Right atrium auricular region (tissue), 2 donors: ENCODE results near the gene FARS2. TPM values are rescaled to one million over a fixed set of nuclear protein-coding genes. Genes with fewer than 3 reads are reported as not detected.

ENCODE experiments used
- DNase-seq: peaks from one replicate; pipeline ENCODE4 v3.0.0-alpha.2; 2019; ENCODE audit warnings: low spot score
- H3K27ac ChIP-seq, 2 donors: fragments of 200-600 bp; sonication (generic); 1 replicate in 1 of 2; 2 replicates in 1 of 2; pipeline ENCODE4 v1.5.1; 2016 to 2019
- H3K27me3 ChIP-seq, 2 donors: fragments of 200-600 bp; sonication (generic); one replicate each; pipeline versions ENCODE4 v1.5.1 to v1.6.0; 2017 to 2019
- H3K36me3 ChIP-seq: fragments of 200-600 bp; sonication (generic); one replicate; pipeline ENCODE4 v1.5.1; 2016
- H3K4me1 ChIP-seq, 2 donors: fragments of 200-600 bp; sonication (generic); one replicate each; pipeline versions ENCODE4 v1.5.1 to v1.6.0; 2017 to 2019
- H3K4me3 ChIP-seq, 2 donors: fragments of 200-600 bp; sonication (generic); 1 replicate in 1 of 2; 2 replicates in 1 of 2; pipeline ENCODE4 v1.5.1; 2017 to 2019; ENCODE audit warnings: mild to moderate bottlenecking in 1 of 2, moderate library complexity in 1 of 2
- H3K9me3 ChIP-seq, 2 donors: fragments of 200-600 bp; sonication (generic); one replicate each; pipeline ENCODE4 v1.5.1; 2019
- total RNA-seq, 2 donors: library from RNA; depleted of rRNA; stranded (reverse); fragments of >200 nt; gene quantifications; one replicate each; pipeline ENCODE4 v1.1.0, GENCODE V29; 2016
- TF ChIP-seq, protein P1 (sequence below), 2 donors: fragments of 200-600 bp; sonication (generic); IDR thresholded peaks; one replicate each; pipeline ENCODE4 v1.5.1; 2019; ENCODE audit warnings: antibody characterized with exemption in 2 of 2

FARS2 gene
- total RNA-seq, 2 donors from 2014 or later, result 9.4 to 15.0 TPM

DNA sequence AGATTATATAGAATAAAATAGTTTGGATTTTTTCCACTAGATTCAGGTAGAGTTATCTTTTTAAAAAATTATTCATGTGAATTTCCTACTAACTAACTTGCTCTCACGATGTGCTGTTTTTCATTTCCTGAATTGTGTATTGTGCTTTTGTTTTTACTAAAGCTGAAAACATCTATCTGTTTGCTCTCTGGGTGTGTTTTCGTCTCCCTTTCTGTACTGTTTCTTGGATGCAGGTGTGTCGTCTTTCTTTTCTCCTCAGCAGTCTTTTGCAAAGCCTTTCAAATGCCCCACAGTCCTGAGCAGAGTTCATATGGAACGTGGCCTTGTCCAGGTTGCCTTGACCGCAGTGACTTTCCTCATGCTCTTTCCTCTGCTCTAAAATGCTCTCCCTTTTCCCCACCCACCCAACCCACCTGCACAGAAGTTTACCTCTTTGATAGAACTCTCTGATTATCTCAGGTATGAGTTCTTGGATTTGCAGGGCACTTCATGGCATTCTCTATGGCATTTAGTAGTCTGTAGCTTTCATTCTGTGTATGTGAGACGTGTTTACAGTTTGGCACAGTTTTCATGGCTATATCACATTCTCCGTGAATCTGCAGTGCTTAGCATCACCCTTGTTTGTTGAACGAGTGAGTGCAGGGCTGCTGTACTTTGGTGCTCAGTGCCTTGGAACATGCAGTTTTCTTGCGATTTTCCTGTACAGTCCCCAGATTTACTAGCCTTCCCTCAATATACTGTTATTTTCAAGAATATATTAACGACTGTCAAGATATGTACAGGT, 77.1 kb downstream of the FARS2 start:
- TF ChIP-seq, protein P1, sequence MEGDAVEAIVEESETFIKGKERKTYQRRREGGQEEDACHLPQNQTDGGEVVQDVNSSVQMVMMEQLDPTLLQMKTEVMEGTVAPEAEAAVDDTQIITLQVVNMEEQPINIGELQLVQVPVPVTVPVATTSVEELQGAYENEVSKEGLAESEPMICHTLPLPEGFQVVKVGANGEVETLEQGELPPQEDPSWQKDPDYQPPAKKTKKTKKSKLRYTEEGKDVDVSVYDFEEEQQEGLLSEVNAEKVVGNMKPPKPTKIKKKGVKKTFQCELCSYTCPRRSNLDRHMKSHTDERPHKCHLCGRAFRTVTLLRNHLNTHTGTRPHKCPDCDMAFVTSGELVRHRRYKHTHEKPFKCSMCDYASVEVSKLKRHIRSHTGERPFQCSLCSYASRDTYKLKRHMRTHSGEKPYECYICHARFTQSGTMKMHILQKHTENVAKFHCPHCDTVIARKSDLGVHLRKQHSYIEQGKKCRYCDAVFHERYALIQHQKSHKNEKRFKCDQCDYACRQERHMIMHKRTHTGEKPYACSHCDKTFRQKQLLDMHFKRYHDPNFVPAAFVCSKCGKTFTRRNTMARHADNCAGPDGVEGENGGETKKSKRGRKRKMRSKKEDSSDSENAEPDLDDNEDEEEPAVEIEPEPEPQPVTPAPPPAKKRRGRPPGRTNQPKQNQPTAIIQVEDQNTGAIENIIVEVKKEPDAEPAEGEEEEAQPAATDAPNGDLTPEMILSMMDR (IDR thresholded peaks at IDR 0.05), result no peak
- H3K27me3 ChIP-seq, result no peaks in the 10 kb centered on the region
- H3K36me3 ChIP-seq, result no peaks in the 10 kb centered on the region
- no peaks in the 10 kb centered on the region for H3K4me1 ChIP-seq
- no peak overlapping the region for H3K4me3 ChIP-seq
- H3K27ac ChIP-seq, result no peak overlapping the region
- DNase-seq, result no peak
- no peaks in the 10 kb centered on the region for H3K9me3 ChIP-seq

DNA sequence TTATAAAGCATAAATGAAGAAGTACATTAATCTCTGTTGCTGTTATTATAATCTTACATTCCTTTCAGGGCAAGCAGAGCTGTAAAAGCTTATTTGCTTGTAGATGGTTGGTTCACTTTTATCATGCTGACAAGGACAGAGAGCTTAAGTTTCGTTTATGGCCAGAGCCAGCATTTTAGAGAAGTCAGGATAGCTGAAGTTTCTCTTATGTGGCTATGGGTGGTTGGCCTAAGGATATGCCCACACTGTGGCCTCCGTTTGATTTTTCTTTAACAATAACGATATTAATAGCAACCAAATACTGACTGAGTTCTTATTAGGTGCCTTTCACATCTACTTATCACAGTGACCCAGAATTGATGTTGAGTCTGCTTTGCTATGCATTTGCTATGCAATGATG, 78.5 kb downstream of the FARS2 start:
- H3K27ac ChIP-seq, result no peak overlapping the region
- no peaks in the 10 kb centered on the region for H3K27me3 ChIP-seq
- no peaks in the 10 kb centered on the region for H3K36me3 ChIP-seq
- no peaks in the 10 kb centered on the region for H3K9me3 ChIP-seq
- H3K4me3 ChIP-seq, result no peak overlapping the region
- TF ChIP-seq, protein P1 (IDR thresholded peaks at IDR 0.05), result no peak
- peaks cover 0 to 7% of the 10 kb centered on the region in 2 donors for H3K4me1 ChIP-seq
- no peak for DNase-seq

DNA sequence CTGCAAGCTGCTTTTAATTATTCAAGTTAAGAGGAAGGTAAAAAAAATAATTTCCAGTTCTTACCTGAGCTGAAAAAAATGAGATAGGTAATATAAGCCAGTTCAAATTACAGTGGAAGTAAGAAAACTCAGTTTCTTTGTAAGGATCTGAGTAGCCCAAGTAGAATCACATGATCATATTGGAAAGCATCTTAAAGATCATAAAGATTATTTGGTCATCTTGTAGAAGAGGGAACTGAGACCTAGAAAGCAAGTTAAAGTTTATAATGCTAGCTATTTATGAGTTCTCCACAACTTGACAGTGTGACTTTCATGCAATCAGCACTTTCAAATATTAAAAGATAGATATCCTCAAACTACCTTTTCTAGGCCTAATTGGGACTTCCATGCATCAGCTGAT, 80.5 kb downstream of the FARS2 start:
- peaks cover 0 to 7% of the 10 kb centered on the region in 2 donors for H3K4me1 ChIP-seq
- H3K36me3 ChIP-seq, result no peaks in the 10 kb centered on the region
- H3K4me3 ChIP-seq, result no peak overlapping the region
- H3K27me3 ChIP-seq, result no peaks in the 10 kb centered on the region
- TF ChIP-seq, protein P1 (IDR thresholded peaks at IDR 0.05), result no peak
- no peaks in the 10 kb centered on the region for H3K9me3 ChIP-seq
- no peak overlapping the region for H3K27ac ChIP-seq
- no peak for DNase-seq

DNA sequence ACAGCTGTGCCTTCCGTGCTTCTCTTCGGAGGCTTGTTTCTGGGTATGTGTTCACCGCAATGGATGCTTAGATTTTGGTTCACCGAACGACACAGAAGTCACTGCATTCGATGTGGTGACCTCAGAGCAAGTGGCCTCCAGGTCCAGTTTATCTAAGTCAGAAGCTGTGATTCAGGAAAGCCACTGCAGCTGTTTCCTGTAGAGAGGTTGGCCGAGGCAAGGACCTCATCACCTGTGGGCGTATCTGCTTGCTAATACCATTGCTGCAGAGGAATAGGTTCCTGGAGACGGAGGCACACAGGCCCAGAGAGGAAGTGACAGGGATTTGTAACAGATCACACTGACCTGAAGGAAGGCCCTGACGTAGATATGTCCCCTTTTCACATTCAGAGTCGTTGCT, 82.7 kb downstream of the FARS2 start:
- TF ChIP-seq, protein P1 (IDR thresholded peaks at IDR 0.05), result no peak
- H3K4me1 ChIP-seq, result peaks cover 0 to 7% of the 10 kb centered on the region in 2 donors
- no peaks in the 10 kb centered on the region for H3K36me3 ChIP-seq
- H3K4me3 ChIP-seq, result no peak overlapping the region
- H3K27ac ChIP-seq, result no peak overlapping the region
- H3K27me3 ChIP-seq, result no peaks in the 10 kb centered on the region
- H3K9me3 ChIP-seq, result no peaks in the 10 kb centered on the region
- DNase-seq, result no peak

DNA sequence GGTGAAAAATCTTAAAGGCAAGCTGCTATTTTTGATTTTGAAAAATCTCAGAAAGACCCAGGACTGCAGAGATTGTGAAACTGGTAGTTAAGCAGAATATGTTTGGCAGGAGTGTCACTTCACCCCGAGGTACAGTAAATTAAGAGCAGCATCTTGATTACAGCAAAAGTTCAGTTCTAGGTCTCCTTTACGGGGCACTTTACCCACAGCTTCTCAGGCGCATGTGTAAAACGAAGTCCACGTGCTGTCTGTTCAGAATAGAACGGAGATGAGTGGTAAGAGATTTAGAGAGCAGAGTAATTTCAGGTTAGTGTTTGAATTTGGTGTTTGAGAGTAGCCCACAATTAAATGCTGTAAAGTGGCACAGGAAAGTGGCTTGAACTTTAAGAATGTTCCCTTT, 84.0 kb downstream of the FARS2 start:
- no peaks in the 10 kb centered on the region for H3K36me3 ChIP-seq
- no peak overlapping the region for H3K27ac ChIP-seq
- no peaks in the 10 kb centered on the region for H3K9me3 ChIP-seq
- no peak overlapping the region for H3K4me3 ChIP-seq
- H3K4me1 ChIP-seq, result peaks cover 0 to 7% of the 10 kb centered on the region in 2 donors
- no peak for DNase-seq
- no peaks in the 10 kb centered on the region for H3K27me3 ChIP-seq
- TF ChIP-seq, protein P1 (IDR thresholded peaks at IDR 0.05), result no peak
